ENCODE data around the gene C2orf72. TPM values are rescaled to one million over a fixed set of nuclear protein-coding genes. Genes with fewer than 3 reads are reported as not detected.

Gene C2orf72
- total and polyA plus RNA-seq, 2 of the 4 experiments (the other 2 are of a cell fraction) = 0.09 to 0.18 TPM

DNA sequence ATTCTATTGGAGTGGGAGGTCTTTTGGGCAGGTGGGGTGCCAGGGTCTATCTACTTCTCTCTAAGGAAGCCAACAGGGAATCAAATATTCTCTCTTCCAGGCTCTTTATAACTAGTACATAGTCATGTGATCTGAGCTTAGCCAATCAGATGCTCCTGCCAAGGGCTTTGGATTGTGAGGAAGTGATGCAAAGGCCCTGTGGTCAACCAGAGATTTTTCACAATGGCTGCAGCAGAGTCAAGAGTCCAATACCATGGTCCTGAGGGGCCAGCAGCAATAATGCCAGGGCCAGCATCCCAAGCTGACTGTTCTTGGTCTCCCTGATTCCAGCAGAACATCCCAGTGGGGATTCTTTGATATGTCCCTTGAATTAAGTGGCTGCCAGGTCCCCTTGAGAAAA, 8.4 kb upstream of the C2orf72 start:
- no peak overlapping the region for H2AFZ ChIP-seq (replicated peaks; ENCODE audit: low read length, poor library complexity)
- H2AK5ac ChIP-seq (ENCODE audit: low read depth, low read length) = no peak overlapping the region
- no peak overlapping the region for H3K14ac ChIP-seq (replicated peaks; ENCODE audit: low read depth, low read length)
- peaks cover 24% of the 10 kb centered on the region for H3K27me3 ChIP-seq (ENCODE audit: control insufficient read depth, insufficient read depth, low read length)
- no peaks in the 10 kb centered on the region for H3K36me3 ChIP-seq (ENCODE audit: control insufficient read depth, insufficient read depth, low read length)
- DNase-seq = no peak
- intact Hi-C loops (cut with micrococcal nuclease) = no loop called here
- no peak overlapping the region for H3K56ac ChIP-seq (ENCODE audit: extremely low read depth, insufficient read depth, low read length)
- no peak overlapping the region for H2BK15ac ChIP-seq (ENCODE audit: low read depth, low read length)
- dilution Hi-C loops (cut with HindIII; ENCODE audit: low sequenced_read_pairs, unreplicated experiment) = no loop called here
- no peak overlapping the region for H3K27ac ChIP-seq (ENCODE audit: insufficient read depth, low read length)
- BruUV-seq (replicated peaks) = no TSS peak
- CTCF ChIA-PET = no interaction called here
- no peak overlapping the region for H3K9ac ChIP-seq (ENCODE audit: low read depth, low read length)
- H4K91ac ChIP-seq (ENCODE audit: insufficient read depth, low read depth, low read length) = no peak overlapping the region
- H2AK9ac ChIP-seq (replicated peaks; ENCODE audit: low read depth, low read length, poor library complexity) = no peak overlapping the region
- H3K23ac ChIP-seq (ENCODE audit: low read depth, low read length) = no peak overlapping the region
- no peak overlapping the region for H3K4me3 ChIP-seq (ENCODE audit: insufficient read depth, low read depth, low read length)
- H2BK20ac ChIP-seq (ENCODE audit: low read depth, low read length) = no peak overlapping the region
- peaks cover 2% of the 10 kb centered on the region; the same call in 1 of the 2 replicates for H3K9me3 ChIP-seq (ENCODE audit: control insufficient read depth, insufficient read depth, low read length)
- ATAC-seq (ENCODE audit: low read depth) = no peak
- no peaks in the 10 kb centered on the region for H3K79me1 ChIP-seq (ENCODE audit: low read depth in 1 of 2, low read length in 2 of 2)
- 0 out of 2 replicates have a peak, but pooled peaks cover 2% of the 10 kb centered on the region for H3K9me1 ChIP-seq (ENCODE audit: insufficient read depth, low read length)
- no peak overlapping the region for H2BK5ac ChIP-seq (ENCODE audit: low read depth, low read length, poor library complexity, severe bottlenecking)
- no peak overlapping the region for H4K8ac ChIP-seq (ENCODE audit: low read depth in 2 of 2, low read length in 2 of 2)
- H4K20me1 ChIP-seq (ENCODE audit: insufficient read depth, low read length) = no peaks in the 10 kb centered on the region
- no peaks in the 10 kb centered on the region for H3K4me1 ChIP-seq (ENCODE audit: control insufficient read depth, insufficient read depth, low read length)
- in situ Hi-C loops (cut with MboI; ENCODE audit: low sequenced_read_pairs) = no loop called here
- H4K5ac ChIP-seq (ENCODE audit: low read depth, low read length) = no peak overlapping the region
- no peak overlapping the region for H2BK120ac ChIP-seq (ENCODE audit: low read depth, low read length)
- POLR2A ChIA-PET (ENCODE audit: unreplicated experiment) = no interaction called here
- H3K4me2 ChIP-seq (ENCODE audit: low read depth, low read length) = no peak overlapping the region
- H3K4ac ChIP-seq (ENCODE audit: low read depth, low read length) = no peak overlapping the region
- TF ChIP-seq NFE2L2 (IDR thresholded peaks at IDR 0.05; ENCODE audit: low read depth, low read length) (no peak), MAZ (IDR thresholded peaks at IDR 0.05; ENCODE audit: borderline replicate concordance, low read depth, low read length) (no peak), SMC3 (IDR thresholded peaks at IDR 0.05; ENCODE audit: low read depth, low read length) (no peak), MAFK (IDR thresholded peaks at IDR 0.05; ENCODE audit: low read depth, low read length) (no peak)
- no peak overlapping the region for H3K18ac ChIP-seq (ENCODE audit: low read depth, low read length)

Data from IMR-90 (cell line).